GM23248 (cell line): ENCODE data around the gene SLC1A3. TPM values are rescaled to one million over a fixed set of nuclear protein-coding genes. Genes with fewer than 3 reads are reported as not detected.

Experiments used
- DNase-seq: peaks from one replicate; pipeline ENCODE4 v3.0.0-alpha.2; 2015
- H2AFZ ChIP-seq: fragments of 200-600 bp; sonication (generic); 2 replicates; pipeline ENCODE4 v1.6.1; 2016; ENCODE audit warnings: antibody characterized with exemption
- H3F3A ChIP-seq: fragments of 200-600 bp; sonication (generic); 2 replicates; pipeline ENCODE4 v1.6.1; 2016; ENCODE audit warnings: mild to moderate bottlenecking, antibody characterized with exemption, mixed run types; ENCODE audit not compliant: insufficient read depth
- H3K27ac ChIP-seq: fragments of 200-600 bp; sonication (generic); 2 replicates; pipeline ENCODE4 v1.5.1; 2016; ENCODE audit warnings: mild to moderate bottlenecking
- H3K27me3 ChIP-seq: fragments of 200-600 bp; sonication (generic); replicated peaks from 2 replicates; pipeline ENCODE4 v1.6.1; 2016; ENCODE audit warnings: mild to moderate bottlenecking; ENCODE audit not compliant: insufficient read depth
- H3K36me3 ChIP-seq: fragments of 200-600 bp; sonication (generic); 2 replicates; pipeline ENCODE4 v1.6.1; 2016; ENCODE audit warnings: low read depth, mild to moderate bottlenecking
- H3K4me1 ChIP-seq: fragments of 200-600 bp; sonication (generic); 2 replicates; pipeline ENCODE4 v1.6.1; 2016; ENCODE audit warnings: mild to moderate bottlenecking; ENCODE audit not compliant: insufficient read depth
- H3K4me2 ChIP-seq: fragments of 200-600 bp; sonication (generic); one replicate; pipeline ENCODE4 v1.6.1; 2016; ENCODE audit warnings: mild to moderate bottlenecking; ENCODE audit not compliant: unreplicated experiment
- H3K4me3 ChIP-seq: fragments of 200-600 bp; sonication (generic); 2 replicates; pipeline ENCODE4 v1.5.1; 2016; ENCODE audit warnings: mild to moderate bottlenecking
- H3K79me2 ChIP-seq: fragments of 200-600 bp; sonication (generic); 2 replicates; pipeline ENCODE4 v1.6.1; 2016; ENCODE audit warnings: mild to moderate bottlenecking; ENCODE audit not compliant: insufficient read depth
- H3K9ac ChIP-seq: fragments of 200-600 bp; sonication (generic); 2 replicates; pipeline ENCODE4 v1.6.1; 2016; ENCODE audit warnings: mild to moderate bottlenecking
- H3K9me2 ChIP-seq: fragments of 200-600 bp; sonication (generic); 2 replicates; pipeline ENCODE4 v1.6.1; 2016; ENCODE audit warnings: mixed run types, mild to moderate bottlenecking, moderate library complexity; ENCODE audit not compliant: insufficient read depth
- H3K9me3 ChIP-seq: fragments of 200-600 bp; sonication (generic); one replicate; pipeline ENCODE4 v1.6.1; 2017; ENCODE audit warnings: low read depth
- H4K20me1 ChIP-seq: fragments of 200-600 bp; sonication (generic); 2 replicates; pipeline ENCODE4 v1.6.0; 2016; ENCODE audit not compliant: insufficient read depth
- EZH2 ChIP-seq: fragments of 200-600 bp; sonication (generic); IDR thresholded peaks from 2 replicates; pipeline ENCODE4 v1.6.1; 2018; ENCODE audit warnings: antibody characterized with exemption, mild to moderate bottlenecking; ENCODE audit not compliant: insufficient read depth, poor library complexity, severe bottlenecking
- EZH2phosphoT487 ChIP-seq: fragments of 200-600 bp; sonication (generic); IDR thresholded peaks from 2 replicates; pipeline ENCODE4 v1.6.1; 2018; ENCODE audit warnings: antibody characterized with exemption, moderate library complexity, mild to moderate bottlenecking, low read depth; ENCODE audit not compliant: insufficient read depth
- WGBS, 2 experiments: methylation state at CpG; one replicate each; pipeline ENCODE4 v1.1.6; 2015 to 2017; ENCODE audit warnings: low lambda C conversion rate in 2 of 2, low coverage in 1 of 2; ENCODE audit errors: missing lambda C conversion rate in 2 of 2; 5-methylcytosine and 5-hydroxymethylcytosine counted together
- in situ Hi-C: fragments of 300-500 bp; cut with MboI; formaldehyde crosslinking; loops from 2 replicates; pipeline ENCODE4 v1.15.0; 2020
- polyA plus RNA-seq: library from polyadenylated mRNA; unstranded; fragments of >200 nt; fragmentation: Nextera tagmentation; extraction: Ambion mirVana; gene quantifications from 2 replicates; pipeline ENCODE4 v1.2.1, GENCODE V29; 2016
- total RNA-seq: library from RNA; depleted of rRNA; stranded (reverse); fragments of >200 nt; shearing (Covaris generic); gene quantifications from 2 replicates; pipeline ENCODE4 v1.2.3, GENCODE V29; 2014; rRNA removed

The SLC1A3 gene
- total RNA-seq = 1.8 and 2.5 TPM in 2 replicates
- polyA plus RNA-seq = 1.7 and 2.3 TPM in 2 replicates

DNA sequence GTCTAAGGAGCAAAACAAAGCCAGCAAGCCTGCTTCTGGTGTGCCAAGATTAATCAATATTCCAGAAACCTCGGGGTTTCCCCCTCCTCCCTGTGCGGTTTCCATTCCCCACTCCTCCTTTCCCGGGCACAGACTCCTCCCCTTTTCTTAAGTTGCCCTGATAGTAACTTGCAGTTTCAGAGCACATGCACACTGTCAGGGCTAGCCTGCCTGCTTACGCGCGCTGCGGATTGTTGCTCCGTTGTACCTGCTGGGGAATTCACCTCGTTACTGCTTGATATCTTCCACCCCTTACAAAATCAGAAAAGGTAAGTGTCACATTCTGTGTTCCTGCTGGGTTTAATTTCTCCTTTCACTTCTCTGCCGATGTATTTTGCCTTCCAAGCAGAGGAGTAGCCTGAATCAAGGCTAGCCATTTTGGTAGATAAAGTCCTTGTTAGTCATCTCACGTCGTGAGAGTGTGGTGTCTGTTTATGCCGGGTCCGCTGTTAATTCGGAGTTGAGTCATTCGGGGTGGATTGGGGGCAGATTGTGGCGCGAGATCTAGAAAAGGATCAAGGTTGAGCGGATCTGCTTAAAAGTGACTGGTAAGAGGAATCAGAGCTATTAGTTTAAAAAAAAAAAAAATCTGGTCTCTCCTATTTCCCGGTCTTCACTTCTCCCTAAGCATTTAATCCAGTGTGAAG is at the start of gene SLC1A3:
SLC1A3 (plus strand) TSS at position 179 of the 686 bp plus-strand sequence. CDS start 1,818 bp downstream, outside the sequence.
- in situ Hi-C loops = no loop called here
- Histone ChIP-seq H3K9me3 (no peaks in the 10 kb centered on the region), H3K36me3 (no peaks in the 10 kb centered on the region), H3K79me2 (no peaks in the 10 kb centered on the region), H3K9ac (peak within 1 kb of the TSS; percentile 75), H3K4me3 (peak within 1 kb of the TSS; percentile 79), H3K4me2 (peak within 1 kb of the TSS; percentile 97), H3K4me1 (peaks cover 18% of the 10 kb centered on the region), H3K27me3 (no peaks in the 10 kb centered on the region), H4K20me1 (no peaks in the 10 kb centered on the region), H3F3A (peaks cover 21% of the 10 kb centered on the region), H3K9me2 (no peaks in the 10 kb centered on the region), H3K27ac (peak within 1 kb of the TSS; percentile 50), H2AFZ (peak within 1 kb of the TSS; percentile 92)
- no peak for TF ChIP-seq EZH2phosphoT487
- no peak for TF ChIP-seq EZH2
- peak; percentile 87 for DNase-seq
- WGBS, 2 experiments = 1% methylated on average over 20 of the region's 20 CpGs

DNA sequence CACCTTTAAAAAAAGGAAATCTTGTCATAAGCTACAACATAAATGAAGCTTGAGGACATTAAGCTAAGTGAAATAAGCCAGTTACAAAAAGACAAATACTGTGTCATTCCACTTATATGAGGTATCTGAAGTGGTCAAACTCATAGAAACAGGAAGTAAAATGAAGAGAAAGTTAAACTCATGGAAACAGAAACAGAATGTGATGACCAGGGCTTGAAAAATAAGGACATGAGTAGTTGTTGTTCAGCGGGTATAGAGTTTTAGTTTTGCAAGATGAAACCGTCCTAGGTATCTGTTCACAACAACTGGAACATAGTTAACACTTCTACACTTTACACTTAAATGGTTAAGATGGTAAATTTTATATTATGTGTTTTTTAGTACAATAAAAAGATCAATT is 47.8 kb upstream of the SLC1A3 start:
- H3K79me2 ChIP-seq = no peaks in the 10 kb centered on the region
- no peak overlapping the region for H3K4me2 ChIP-seq
- H3K9me3 ChIP-seq = no peaks in the 10 kb centered on the region
- no peaks in the 10 kb centered on the region for H3F3A ChIP-seq
- no peak overlapping the region for H3K4me3 ChIP-seq
- no peaks in the 10 kb centered on the region for H3K9me2 ChIP-seq
- TF ChIP-seq EZH2phosphoT487 (no peak), EZH2 (no peak)
- in situ Hi-C loops = no loop called here
- H3K27ac ChIP-seq = no peak overlapping the region
- H3K36me3 ChIP-seq = no peaks in the 10 kb centered on the region
- H2AFZ ChIP-seq = no peak overlapping the region
- no peaks in the 10 kb centered on the region for H4K20me1 ChIP-seq
- H3K27me3 ChIP-seq = no peaks in the 10 kb centered on the region
- no peak for DNase-seq
- no peaks in the 10 kb centered on the region for H3K4me1 ChIP-seq
- WGBS, 2 experiments = 89 to 93% methylated on average over 2 of the region's 2 CpGs
- no peak overlapping the region for H3K9ac ChIP-seq

DNA sequence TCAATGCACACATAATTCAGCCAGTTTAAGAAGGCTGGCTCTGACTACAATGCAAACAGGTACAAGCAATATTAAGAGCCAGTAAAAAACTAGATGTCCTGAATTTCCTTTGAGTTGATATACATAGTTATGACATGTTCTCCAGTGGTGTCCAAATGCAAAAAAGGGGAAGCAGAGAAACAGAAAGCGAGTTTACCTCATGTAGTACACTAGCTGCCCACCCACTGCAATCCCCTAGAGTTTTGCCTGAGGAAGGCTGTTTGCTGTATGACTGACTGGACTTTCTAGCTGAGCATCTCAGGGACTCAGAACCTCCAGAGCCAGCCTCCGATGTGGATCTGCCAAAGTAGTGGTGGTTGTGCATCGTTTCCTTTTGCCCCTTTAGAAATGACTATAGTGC is 44.8 kb upstream of the SLC1A3 start:
- no peak for DNase-seq
- Histone ChIP-seq H2AFZ (no peak overlapping the region), H3K4me1 (no peaks in the 10 kb centered on the region), H3K4me3 (no peak overlapping the region), H3K9me2 (no peaks in the 10 kb centered on the region), H4K20me1 (no peaks in the 10 kb centered on the region), H3K9me3 (no peaks in the 10 kb centered on the region), H3K9ac (no peak overlapping the region), H3K27ac (no peak overlapping the region), H3K27me3 (no peaks in the 10 kb centered on the region), H3K4me2 (no peak overlapping the region), H3K36me3 (no peaks in the 10 kb centered on the region), H3K79me2 (no peaks in the 10 kb centered on the region), H3F3A (no peaks in the 10 kb centered on the region)
- TF ChIP-seq EZH2phosphoT487 = no peak
- TF ChIP-seq EZH2 = no peak
- in situ Hi-C loops = no loop called here
- 77 to 83% methylated on average over 3 of the region's 3 CpGs for WGBS, 2 experiments

DNA sequence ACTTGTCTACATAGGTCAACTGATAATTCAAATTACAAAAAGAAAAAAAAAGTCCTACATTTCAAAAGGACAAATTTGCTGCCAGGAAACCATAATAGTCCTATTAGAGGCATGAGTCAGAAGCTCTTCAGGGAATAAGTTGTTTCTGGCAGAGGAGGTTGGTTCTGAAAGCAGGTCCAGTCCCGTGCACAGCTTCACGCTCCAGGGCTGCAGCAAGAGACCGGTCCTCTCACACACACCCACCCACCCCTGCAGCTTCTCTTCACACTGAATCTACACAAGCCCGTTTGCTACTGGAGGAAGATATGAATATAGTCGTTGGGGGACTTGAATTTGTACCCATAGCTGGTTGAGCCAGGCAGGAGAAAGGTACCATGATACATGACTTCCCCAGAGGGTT is 36.9 kb upstream of the SLC1A3 start:
- no peaks in the 10 kb centered on the region for H3K9me3 ChIP-seq
- H3K4me1 ChIP-seq = peaks cover 27% of the 10 kb centered on the region
- no peak overlapping the region for H3K4me3 ChIP-seq
- no peaks in the 10 kb centered on the region for H3K27me3 ChIP-seq
- no peak overlapping the region for H3K27ac ChIP-seq
- no peak overlapping the region for H2AFZ ChIP-seq
- H3K36me3 ChIP-seq = no peaks in the 10 kb centered on the region
- no peak overlapping the region for H3K4me2 ChIP-seq
- H3K9ac ChIP-seq = no peak overlapping the region
- 0 out of 2 replicates have a peak, but pooled peaks cover 10% of the 10 kb centered on the region for H3F3A ChIP-seq
- H4K20me1 ChIP-seq = no peaks in the 10 kb centered on the region
- WGBS, 2 experiments = 6 to 14% methylated on average over 5 of the region's 5 CpGs
- no peaks in the 10 kb centered on the region for H3K79me2 ChIP-seq
- DNase-seq = peak; percentile 79
- H3K9me2 ChIP-seq = no peaks in the 10 kb centered on the region
- in situ Hi-C loops = no loop called here
- TF ChIP-seq EZH2phosphoT487 = no peak
- TF ChIP-seq EZH2 = no peak
